Stimulated activated naive CD8-positive, alpha-beta T cell treated with anti-CD3 and anti-CD28 coated beads, Interleukin-15, Interleukin-2, amounts not matched to agents 100 ng/mL and 50 ng/mL, for 24 hours (primary cell): ENCODE results near the gene STT3B.
A peak's percentile ranks its signal among the peaks of the same experiment; 100 is the strongest.

ENCODE experiments used
- H3K27ac Mint-ChIP-seq: one replicate; pipeline ENCODE4 v1.8.0; 2021; ENCODE audit warnings: mild to moderate bottlenecking, mixed read lengths
- H3K27me3 Mint-ChIP-seq: one replicate; pipeline ENCODE4 v1.8.0; 2021; ENCODE audit warnings: mixed read lengths
- H3K36me3 Mint-ChIP-seq: one replicate; pipeline ENCODE4 v1.8.0; 2021; ENCODE audit warnings: low read depth, mixed read lengths
- H3K4me1 Mint-ChIP-seq: one replicate; pipeline ENCODE4 v1.8.0; 2021; ENCODE audit warnings: low read depth, mixed read lengths
- H3K4me3 Mint-ChIP-seq: one replicate; pipeline ENCODE4 v1.8.0; 2021; ENCODE audit warnings: mild to moderate bottlenecking, mixed read lengths
- H3K9me3 Mint-ChIP-seq: one replicate; pipeline ENCODE4 v1.8.0; 2021; ENCODE audit warnings: mixed read lengths

The STT3B gene

GRCh38 chr3:31553258-31553657 is 20.5 kb downstream of the STT3B start:
- Mint-ChIP-seq H3K4me1 (peaks cover 87% of the 10 kb centered on the region), H3K4me3 (no peak overlapping the region), H3K27ac (no peak overlapping the region), H3K9me3 (peaks cover 9% of the 10 kb centered on the region), H3K36me3 (peaks cover 39% of the 10 kb centered on the region), H3K27me3 (no peaks in the 10 kb centered on the region)

GRCh38 chr3:31555204-31555603 is 22.5 kb downstream of the STT3B start:
- Mint-ChIP-seq H3K36me3 (peaks cover 55% of the 10 kb centered on the region), H3K4me1 (peaks cover 91% of the 10 kb centered on the region), H3K27me3 (no peaks in the 10 kb centered on the region), H3K27ac (no peak overlapping the region), H3K9me3 (peaks cover 9% of the 10 kb centered on the region), H3K4me3 (no peak overlapping the region)

- H3K27me3 Mint-ChIP-seq = no peaks in the 10 kb centered on the region
- H3K27ac Mint-ChIP-seq = peak overlapping the region; percentile 83
- H3K4me3 Mint-ChIP-seq = peak overlapping the region; percentile 61
- peaks cover 9% of the 10 kb centered on the region for H3K9me3 Mint-ChIP-seq
- peaks cover 57% of the 10 kb centered on the region for H3K36me3 Mint-ChIP-seq
- H3K4me1 Mint-ChIP-seq = peaks cover 90% of the 10 kb centered on the region
These were observed 27.3 kb downstream of the STT3B start for GRCh38 chr3:31559872-31560534.

- Mint-ChIP-seq H3K9me3 (peaks cover 5% of the 10 kb centered on the region), H3K36me3 (peaks cover 41% of the 10 kb centered on the region), H3K4me3 (no peak overlapping the region), H3K27ac (peak overlapping the region; percentile 83), H3K27me3 (no peaks in the 10 kb centered on the region), H3K4me1 (peaks cover 91% of the 10 kb centered on the region)
These were observed 29.2 kb downstream of the STT3B start for GRCh38 chr3:31561891-31562290.

- Mint-ChIP-seq H3K27ac (no peak overlapping the region), H3K27me3 (no peaks in the 10 kb centered on the region), H3K9me3 (no peaks in the 10 kb centered on the region), H3K4me3 (no peak overlapping the region), H3K4me1 (peaks cover 91% of the 10 kb centered on the region), H3K36me3 (peaks cover 36% of the 10 kb centered on the region)
These were observed 29.8 kb downstream of the STT3B start for GRCh38 chr3:31562525-31562924.

GRCh38 chr3:31565288-31565687 is 32.6 kb downstream of the STT3B start:
- no peaks in the 10 kb centered on the region for H3K27me3 Mint-ChIP-seq
- peaks cover 17% of the 10 kb centered on the region for H3K36me3 Mint-ChIP-seq
- no peak overlapping the region for H3K4me3 Mint-ChIP-seq
- peak overlapping the region; percentile 12 for H3K27ac Mint-ChIP-seq
- H3K9me3 Mint-ChIP-seq = no peaks in the 10 kb centered on the region
- peaks cover 89% of the 10 kb centered on the region for H3K4me1 Mint-ChIP-seq

- no peaks in the 10 kb centered on the region for H3K9me3 Mint-ChIP-seq
- peaks cover 89% of the 10 kb centered on the region for H3K4me1 Mint-ChIP-seq
- H3K27ac Mint-ChIP-seq = no peak overlapping the region
- H3K27me3 Mint-ChIP-seq = no peaks in the 10 kb centered on the region
- H3K36me3 Mint-ChIP-seq = peaks cover 18% of the 10 kb centered on the region
- no peak overlapping the region for H3K4me3 Mint-ChIP-seq
These were observed 34.3 kb downstream of the STT3B start for GRCh38 chr3:31567036-31567435.

GRCh38 chr3:31568649-31569048 is 35.9 kb downstream of the STT3B start:
- H3K9me3 Mint-ChIP-seq = no peaks in the 10 kb centered on the region
- H3K36me3 Mint-ChIP-seq = peaks cover 11% of the 10 kb centered on the region
- no peak overlapping the region for H3K27ac Mint-ChIP-seq
- no peak overlapping the region for H3K4me3 Mint-ChIP-seq
- H3K4me1 Mint-ChIP-seq = peaks cover 73% of the 10 kb centered on the region
- H3K27me3 Mint-ChIP-seq = no peaks in the 10 kb centered on the region

- Mint-ChIP-seq H3K4me1 (peaks cover 48% of the 10 kb centered on the region), H3K27ac (no peak overlapping the region), H3K36me3 (peaks cover 11% of the 10 kb centered on the region), H3K9me3 (no peaks in the 10 kb centered on the region), H3K4me3 (no peak overlapping the region), H3K27me3 (no peaks in the 10 kb centered on the region)
These were observed 38.6 kb downstream of the STT3B start for GRCh38 chr3:31571325-31571724.

GRCh38 chr3:31572236-31573004 is 39.7 kb downstream of the STT3B start:
- H3K9me3 Mint-ChIP-seq = no peaks in the 10 kb centered on the region
- no peaks in the 10 kb centered on the region for H3K27me3 Mint-ChIP-seq
- no peak overlapping the region for H3K27ac Mint-ChIP-seq
- H3K36me3 Mint-ChIP-seq = peaks cover 20% of the 10 kb centered on the region
- peaks cover 37% of the 10 kb centered on the region for H3K4me1 Mint-ChIP-seq
- no peak overlapping the region for H3K4me3 Mint-ChIP-seq

- Mint-ChIP-seq H3K27me3 (no peaks in the 10 kb centered on the region), H3K9me3 (no peaks in the 10 kb centered on the region), H3K36me3 (peaks cover 28% of the 10 kb centered on the region), H3K4me3 (no peak overlapping the region), H3K4me1 (peaks cover 32% of the 10 kb centered on the region), H3K27ac (no peak overlapping the region)
These were observed 40.5 kb downstream of the STT3B start for GRCh38 chr3:31573036-31573779.

- Mint-ChIP-seq H3K27ac (no peak overlapping the region), H3K4me3 (no peak overlapping the region), H3K36me3 (peaks cover 42% of the 10 kb centered on the region), H3K4me1 (peaks cover 12% of the 10 kb centered on the region), H3K27me3 (no peaks in the 10 kb centered on the region), H3K9me3 (no peaks in the 10 kb centered on the region)
These were observed 42.7 kb downstream of the STT3B start for GRCh38 chr3:31575448-31575847.

- H3K27ac Mint-ChIP-seq = no peak overlapping the region
- H3K36me3 Mint-ChIP-seq = peaks cover 43% of the 10 kb centered on the region
- H3K4me3 Mint-ChIP-seq = no peak overlapping the region
- no peaks in the 10 kb centered on the region for H3K9me3 Mint-ChIP-seq
- no peaks in the 10 kb centered on the region for H3K27me3 Mint-ChIP-seq
- peaks cover 3% of the 10 kb centered on the region for H3K4me1 Mint-ChIP-seq
These were observed 43.8 kb downstream of the STT3B start for GRCh38 chr3:31576521-31576920.

GRCh38 chr3:31577232-31577631 is 44.5 kb downstream of the STT3B start:
- H3K4me3 Mint-ChIP-seq = no peak overlapping the region
- H3K27ac Mint-ChIP-seq = peak overlapping the region; percentile 26

GRCh38 chr3:31579828-31580227 is 47.1 kb downstream of the STT3B start:
- no peak overlapping the region for H3K27ac Mint-ChIP-seq
- H3K9me3 Mint-ChIP-seq = peaks cover 10% of the 10 kb centered on the region
- H3K4me1 Mint-ChIP-seq = peaks cover 33% of the 10 kb centered on the region
- no peaks in the 10 kb centered on the region for H3K27me3 Mint-ChIP-seq
- H3K36me3 Mint-ChIP-seq = peaks cover 73% of the 10 kb centered on the region
- no peak overlapping the region for H3K4me3 Mint-ChIP-seq

More at GRCh38 chr3:31577232-31577631, 44.5 kb downstream of the STT3B start:
- Mint-ChIP-seq H3K4me1 (peaks cover 8% of the 10 kb centered on the region), H3K9me3 (no peaks in the 10 kb centered on the region), H3K27me3 (no peaks in the 10 kb centered on the region), H3K36me3 (peaks cover 50% of the 10 kb centered on the region)
